Measurements from ENCODE around the gene INSL3. TPM values are rescaled to one million over a fixed set of nuclear protein-coding genes. Genes with fewer than 3 reads are reported as not detected.
"Not testable (repeated sequence)": the region's sequence is repeated elsewhere in the genome, so short reads cannot be mapped to it uniquely, and the experiment has no call there.

The INSL3 gene
- polyA plus RNA-seq, 6 donors from 2014 or later, result 0.49 to 1.8 (median 0.89) TPM; not detected in 1

GRCh38 chr19:17826508-17827056, 5.3 kb upstream of the INSL3 start:
- DNase-seq, result no peak
- no peak for ATAC-seq (ENCODE audit: low read depth in 2 of 2)
- H3K27ac Mint-ChIP-seq, result no peak overlapping the region
- peaks cover 5 to 10% (median 8%) of the 10 kb centered on the region in 3 donors for H3K4me1 Mint-ChIP-seq
- H3K9me3 Mint-ChIP-seq, result no peaks in the 10 kb centered on the region
- H3K36me3 Mint-ChIP-seq, result peaks cover under 1 to 29% of the 10 kb centered on the region in 2 donors
- H3K27me3 Mint-ChIP-seq, result no peaks in the 10 kb centered on the region
- no peak overlapping the region for H3K4me3 Mint-ChIP-seq

- H3K27ac Mint-ChIP-seq, result peak overlapping the region in 3 of 6 donors; percentile 43 to 86 (median 49)
- ATAC-seq (ENCODE audit: low read depth in 2 of 2), result no peak
Observed at GRCh38 chr19:17824339-17824738, 3.0 kb upstream of the INSL3 start.

GRCh38 chr19:17817668-17818363, 3.5 kb downstream of the INSL3 start:
- DNase-seq (no peak), ATAC-seq (ENCODE audit: low read depth in 2 of 2) (no peak)
- H3K4me1 Mint-ChIP-seq, result no peaks in the 10 kb centered on the region
- H3K27ac Mint-ChIP-seq, result no peak overlapping the region
- H3K27me3 Mint-ChIP-seq, result peaks cover 0 to under 1% (median 0%) of the 10 kb centered on the region in 3 donors
- no peak overlapping the region for H3K4me3 Mint-ChIP-seq
- no peaks in the 10 kb centered on the region for H3K36me3 Mint-ChIP-seq
- H3K9me3 Mint-ChIP-seq, result no peaks in the 10 kb centered on the region

More at GRCh38 chr19:17824339-17824738, 3.0 kb upstream of the INSL3 start:
- peaks cover 0 to 17% of the 10 kb centered on the region in 2 donors for H3K36me3 Mint-ChIP-seq
- no peak overlapping the region for H3K4me3 Mint-ChIP-seq
- H3K4me1 Mint-ChIP-seq, result peaks cover 3 to 5% (median 3%) of the 10 kb centered on the region in 3 donors
- DNase-seq, result no peak
- H3K27me3 Mint-ChIP-seq, result no peaks in the 10 kb centered on the region
- H3K9me3 Mint-ChIP-seq, result no peaks in the 10 kb centered on the region

GRCh38 chr19:17812099-17812498, 9.2 kb downstream of the INSL3 start:
- DNase-seq (no peak), ATAC-seq (ENCODE audit: low read depth in 2 of 2) (no peak)
- Mint-ChIP-seq H3K27ac (peak overlapping the region in 2 of 6 donors; percentile 6 to 15), H3K4me1 (peaks cover 2 to 10% (median 6%) of the 10 kb centered on the region in 3 donors), H3K9me3 (no peaks in the 10 kb centered on the region), H3K27me3 (peaks cover 0 to 30% (median 8%) of the 10 kb centered on the region in 3 donors), H3K36me3 (no peaks in the 10 kb centered on the region), H3K4me3 (no peak overlapping the region)

DNA sequence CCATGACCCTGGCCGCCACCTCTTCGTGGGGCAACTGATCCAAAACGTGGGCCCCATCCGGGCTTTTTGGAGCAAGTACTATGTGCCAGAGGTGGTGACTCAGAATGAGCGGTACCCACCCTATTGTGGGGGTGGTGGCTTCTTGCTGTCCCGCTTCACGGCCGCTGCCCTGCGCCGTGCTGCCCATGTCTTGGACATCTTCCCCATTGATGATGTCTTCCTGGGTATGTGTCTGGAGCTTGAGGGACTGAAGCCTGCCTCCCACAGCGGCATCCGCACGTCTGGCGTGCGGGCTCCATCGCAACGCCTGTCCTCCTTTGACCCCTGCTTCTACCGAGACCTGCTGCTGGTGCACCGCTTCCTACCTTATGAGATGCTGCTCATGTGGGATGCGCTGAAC, 9.6 kb downstream of the INSL3 start:
- H3K27ac Mint-ChIP-seq, result peak overlapping the region in 1 of 6 donors; percentile 6
- ATAC-seq (ENCODE audit: low read depth in 2 of 2) (no peak), DNase-seq (no peak)
- no peaks in the 10 kb centered on the region for H3K9me3 Mint-ChIP-seq
- H3K27me3 Mint-ChIP-seq, result peaks cover 0 to 31% (median 8%) of the 10 kb centered on the region in 3 donors
- no peak overlapping the region for H3K4me3 Mint-ChIP-seq
- peaks cover 4 to 10% (median 6%) of the 10 kb centered on the region in 3 donors for H3K4me1 Mint-ChIP-seq
- H3K36me3 Mint-ChIP-seq, result no peaks in the 10 kb centered on the region

- Mint-ChIP-seq H3K27ac (no peak overlapping the region), H3K4me1 (peaks cover 4 to 10% (median 6%) of the 10 kb centered on the region in 3 donors), H3K36me3 (no peaks in the 10 kb centered on the region), H3K4me3 (no peak overlapping the region), H3K27me3 (peaks cover 0 to 31% (median 8%) of the 10 kb centered on the region in 3 donors), H3K9me3 (no peaks in the 10 kb centered on the region)
- no peak for ATAC-seq (ENCODE audit: low read depth in 2 of 2)
- DNase-seq, result no peak
Observed at GRCh38 chr19:17811103-17811502, 10.2 kb downstream of the INSL3 start.

DNA sequence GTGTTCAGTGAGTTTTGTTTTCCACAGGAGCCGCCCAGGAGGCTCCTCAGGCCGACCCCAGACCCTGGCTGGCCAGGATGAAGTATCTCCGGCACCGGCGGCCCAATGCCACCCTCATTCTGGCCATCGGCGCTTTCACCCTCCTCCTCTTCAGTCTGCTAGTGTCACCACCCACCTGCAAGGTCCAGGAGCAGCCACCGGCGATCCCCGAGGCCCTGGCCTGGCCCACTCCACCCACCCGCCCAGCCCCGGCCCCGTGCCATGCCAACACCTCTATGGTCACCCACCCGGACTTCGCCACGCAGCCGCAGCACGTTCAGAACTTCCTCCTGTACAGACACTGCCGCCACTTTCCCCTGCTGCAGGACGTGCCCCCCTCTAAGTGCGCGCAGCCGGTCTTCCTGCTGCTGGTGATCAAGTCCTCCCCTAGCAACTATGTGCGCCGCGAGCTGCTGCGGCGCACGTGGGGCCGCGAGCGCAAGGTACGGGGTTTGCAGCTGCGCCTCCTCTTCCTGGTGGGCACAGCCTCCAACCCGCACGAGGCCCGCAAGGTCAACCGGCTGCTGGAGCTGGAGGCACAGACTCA, 13.5 kb downstream of the INSL3 start:
- Mint-ChIP-seq H3K9me3 (no peaks in the 10 kb centered on the region), H3K36me3 (no peaks in the 10 kb centered on the region), H3K4me3 (peak overlapping the region in 6 of 8 donors; percentile 37 to 65 (median 50)), H3K27me3 (peaks cover 0 to 40% (median 8%) of the 10 kb centered on the region in 3 donors), H3K4me1 (peaks cover 12 to 30% (median 17%) of the 10 kb centered on the region in 3 donors), H3K27ac (no peak overlapping the region)
- DNase-seq (no peak), ATAC-seq (ENCODE audit: low read depth in 2 of 2) (peak; percentile 61 to 65)

GRCh38 chr19:17806945-17807344, 14.4 kb downstream of the INSL3 start:
- DNase-seq, result no peak
- H3K4me1 Mint-ChIP-seq, result peaks cover 18 to 39% (median 23%) of the 10 kb centered on the region in 3 donors
- no peak for ATAC-seq (ENCODE audit: low read depth in 2 of 2)
- peak overlapping the region in 1 of 6 donors; percentile 24 for H3K27ac Mint-ChIP-seq
- H3K9me3 Mint-ChIP-seq, result no peaks in the 10 kb centered on the region
- peak overlapping the region in 1 of 8 donors; percentile 48 for H3K4me3 Mint-ChIP-seq
- H3K27me3 Mint-ChIP-seq, result peaks cover 0 to 37% (median 14%) of the 10 kb centered on the region in 3 donors
- no peaks in the 10 kb centered on the region for H3K36me3 Mint-ChIP-seq

DNA sequence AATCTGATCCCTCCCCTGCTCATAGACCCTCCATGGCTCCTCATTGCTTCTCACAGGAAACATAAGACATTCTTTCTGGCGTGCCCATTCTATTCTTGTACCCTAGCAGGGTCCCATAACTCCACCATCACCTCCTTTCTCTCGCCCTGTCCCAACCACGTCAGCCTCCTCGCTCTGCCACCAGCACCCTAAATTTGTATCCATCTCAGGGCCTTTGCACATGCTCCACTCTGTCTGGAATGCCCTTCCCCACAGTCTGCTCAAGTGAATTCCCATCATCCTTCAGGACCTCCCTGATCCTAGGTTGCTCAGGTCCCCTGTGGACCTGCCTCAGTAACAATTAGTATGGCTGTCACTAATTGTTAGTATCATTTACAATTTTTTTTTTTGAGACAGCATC, 15.9 kb downstream of the INSL3 start:
- peak overlapping the region in 3 of 6 donors; percentile 23 to 57 (median 30) for H3K27ac Mint-ChIP-seq
- H3K9me3 Mint-ChIP-seq, result no peaks in the 10 kb centered on the region
- H3K4me1 Mint-ChIP-seq, result peaks cover 18 to 41% (median 24%) of the 10 kb centered on the region in 3 donors
- peaks cover 0 to 32% (median 15%) of the 10 kb centered on the region in 3 donors for H3K27me3 Mint-ChIP-seq
- H3K4me3 Mint-ChIP-seq, result peak overlapping the region in 1 of 8 donors; percentile 19
- no peak for ATAC-seq (ENCODE audit: low read depth in 2 of 2)
- DNase-seq, result no peak
- H3K36me3 Mint-ChIP-seq, result no peaks in the 10 kb centered on the region

GRCh38 chr19:17803264-17803896, 17.9 kb downstream of the INSL3 start:
- ATAC-seq (ENCODE audit: low read depth in 2 of 2), result peak; percentile 79 to 87
- Mint-ChIP-seq H3K27ac (peak overlapping the region in 4 of 6 donors; percentile 25 to 81 (median 60)), H3K36me3 (no peaks in the 10 kb centered on the region), H3K9me3 (no peaks in the 10 kb centered on the region), H3K4me1 (peaks cover 18 to 38% (median 24%) of the 10 kb centered on the region in 3 donors), H3K4me3 (peak overlapping the region; percentile 15 to 78 (median 58)), H3K27me3 (peaks cover 0 to 26% (median 13%) of the 10 kb centered on the region in 3 donors)
- peak; percentile 36 for DNase-seq

DNA sequence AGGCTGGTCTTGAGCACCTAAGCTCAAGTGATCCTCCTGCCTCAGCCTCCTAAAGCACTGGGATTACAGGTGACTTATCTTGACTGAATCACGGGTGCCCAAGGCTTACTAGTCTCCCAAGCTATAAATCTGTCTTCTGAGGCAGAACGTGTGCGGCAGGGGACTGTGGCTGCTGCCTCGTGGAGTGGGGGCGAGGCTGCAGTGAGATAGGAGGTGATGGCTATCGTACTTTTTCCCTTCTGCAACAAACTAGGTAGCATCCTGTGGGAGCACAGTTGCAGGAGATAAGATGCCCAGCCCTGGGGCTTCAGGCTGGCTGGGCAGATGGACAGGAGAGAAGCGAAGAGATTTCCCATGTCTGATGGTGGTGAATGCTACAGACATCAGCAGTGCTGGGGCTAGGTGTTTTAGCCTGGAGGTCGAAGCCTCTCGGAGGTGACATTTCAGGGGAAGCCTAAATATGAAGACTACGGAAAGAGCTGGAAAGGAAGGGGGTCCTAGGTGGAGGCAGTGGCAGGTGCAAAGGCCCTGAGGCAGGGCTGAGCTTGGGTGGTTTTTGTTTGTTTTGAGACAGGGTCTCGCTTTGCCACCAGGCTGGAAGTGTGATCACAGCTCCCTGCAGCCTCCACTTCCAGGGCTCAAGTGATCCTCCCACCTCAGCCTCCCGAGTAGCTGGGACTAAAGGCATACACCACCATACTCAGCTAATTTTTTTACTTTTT, 19.0 kb downstream of the INSL3 start:
- DNase-seq (no peak), ATAC-seq (ENCODE audit: low read depth in 2 of 2) (no peak)
- H3K36me3 Mint-ChIP-seq, result no peaks in the 10 kb centered on the region
- H3K9me3 Mint-ChIP-seq, result no peaks in the 10 kb centered on the region
- H3K4me3 Mint-ChIP-seq, result peak overlapping the region in 3 of 8 donors; percentile 32 to 55 (median 49)
- H3K27me3 Mint-ChIP-seq, result peaks cover 0 to 29% (median 7%) of the 10 kb centered on the region in 3 donors
- H3K4me1 Mint-ChIP-seq, result peaks cover 12 to 32% (median 24%) of the 10 kb centered on the region in 3 donors
- no peak overlapping the region for H3K27ac Mint-ChIP-seq

DNA sequence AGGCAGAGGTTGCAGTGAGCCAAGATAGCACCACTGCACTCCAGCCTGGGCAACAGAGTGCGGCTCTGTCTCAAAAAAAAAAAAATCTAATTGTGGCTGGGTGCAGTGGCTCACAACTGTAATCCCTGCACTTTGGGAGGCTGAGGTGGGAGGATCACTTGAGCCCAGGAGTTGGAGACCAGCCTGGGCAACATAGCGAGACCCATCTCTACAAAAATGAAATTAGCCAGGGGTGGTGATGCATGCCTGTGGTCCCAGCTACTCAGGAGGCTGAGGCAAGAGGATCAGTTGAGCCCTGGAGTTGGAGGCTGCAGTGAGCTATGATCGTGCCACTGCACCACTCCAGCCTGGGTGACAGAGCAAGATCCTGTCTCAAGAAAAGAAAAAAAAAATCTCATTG, 22.7 kb downstream of the INSL3 start:
- not testable (repeated sequence) for ATAC-seq (ENCODE audit: low read depth in 2 of 2); H3K9me3 Mint-ChIP-seq; DNase-seq; H3K4me3 Mint-ChIP-seq; H3K27ac Mint-ChIP-seq; H3K36me3 Mint-ChIP-seq
- peaks cover 10 to 42% (median 23%) of the 10 kb centered on the region in 3 donors for H3K27me3 Mint-ChIP-seq
- H3K4me1 Mint-ChIP-seq, result peaks cover 22 to 38% (median 33%) of the 10 kb centered on the region in 3 donors

Data from naive B cell (primary cell).